Activated naive CD8-positive, alpha-beta T cell treated with anti-CD3 and anti-CD28 coated beads for 36 hours (primary cell): ENCODE results near the gene CTSC. TPM values are rescaled to one million over a fixed set of nuclear protein-coding genes. Genes with fewer than 3 reads are reported as not detected.
"Not testable (repeated sequence)": the region's sequence is repeated elsewhere in the genome, so short reads cannot be mapped to it uniquely, and the experiment has no call there.

Experiments used
- DNase-seq: peaks from one replicate; pipeline ENCODE4 v3.0.0; 2021
- H3K27ac Mint-ChIP-seq: one replicate; pipeline ENCODE4 v1.8.0; 2022; ENCODE audit warnings: mild to moderate bottlenecking, moderate library complexity, mixed read lengths
- H3K27me3 Mint-ChIP-seq: one replicate; pipeline ENCODE4 v1.8.0; 2022; ENCODE audit warnings: mild to moderate bottlenecking, mixed read lengths
- H3K36me3 Mint-ChIP-seq: one replicate; pipeline ENCODE4 v1.8.0; 2021; ENCODE audit warnings: mild to moderate bottlenecking, mixed read lengths
- H3K4me1 Mint-ChIP-seq: one replicate; pipeline ENCODE4 v1.8.0; 2021; ENCODE audit warnings: mixed read lengths
- H3K4me3 Mint-ChIP-seq: one replicate; pipeline ENCODE4 v1.8.0; 2022; ENCODE audit warnings: mild to moderate bottlenecking, moderate library complexity, mixed read lengths
- H3K9me3 Mint-ChIP-seq: one replicate; pipeline ENCODE4 v1.8.0; 2022; ENCODE audit warnings: mixed read lengths
- total RNA-seq, 2 experiments: library from RNA; stranded (reverse); gene quantifications; one replicate each; pipeline ENCODE4 v1.2.3, GENCODE V29; 2021

Gene CTSC
- total RNA-seq, 2 experiments from 2014 or later: 77.6 to 80.9 TPM

DNA sequence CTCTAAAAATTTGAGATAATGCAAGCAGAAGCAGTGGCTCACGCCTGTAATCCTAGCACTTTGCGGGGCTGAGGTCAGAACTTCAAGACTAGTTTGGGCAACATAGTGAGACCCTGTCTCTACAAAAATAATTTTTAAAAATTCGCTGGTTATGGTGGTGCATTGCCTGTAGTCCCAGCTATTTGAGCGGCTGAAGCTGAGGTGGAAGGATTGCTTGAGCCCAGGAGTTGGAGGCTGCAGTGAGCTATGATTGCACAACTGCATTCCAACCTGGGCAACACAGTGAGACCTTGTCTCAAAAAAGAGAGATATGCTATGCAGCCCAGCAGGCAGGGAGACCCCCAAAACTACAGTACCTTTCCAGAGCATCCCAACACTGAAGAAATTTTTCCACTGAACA is 2.3 kb downstream of the CTSC start:
- H3K27ac Mint-ChIP-seq: peak overlapping the region; percentile 1
- H3K4me1 Mint-ChIP-seq: peaks cover 40% of the 10 kb centered on the region
- no peak for DNase-seq
- H3K4me3 Mint-ChIP-seq: peak overlapping the region; percentile 83
- no peaks in the 10 kb centered on the region for H3K27me3 Mint-ChIP-seq
- peaks cover 49% of the 10 kb centered on the region for H3K36me3 Mint-ChIP-seq
- peaks cover 3% of the 10 kb centered on the region for H3K9me3 Mint-ChIP-seq

DNA sequence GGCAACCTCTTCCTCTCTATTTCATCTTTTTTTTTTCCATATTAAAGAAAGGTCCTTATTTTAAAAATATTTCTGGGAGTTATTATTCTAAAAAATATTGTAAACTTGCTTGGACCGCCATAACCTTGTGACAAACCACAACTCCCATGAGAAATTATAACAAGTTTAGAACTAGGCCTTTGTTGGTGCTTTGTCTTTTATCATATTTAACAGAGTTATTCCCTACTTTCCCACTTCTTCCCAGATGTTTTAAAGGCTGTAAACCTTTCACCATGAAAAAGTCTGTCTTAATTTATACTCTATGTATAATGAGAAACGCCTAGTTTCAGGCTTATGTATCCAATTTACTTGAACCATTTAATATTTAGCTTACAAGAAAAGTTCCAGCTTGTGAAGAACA is 3.7 kb downstream of the CTSC start:
- Mint-ChIP-seq H3K4me1 (peaks cover 42% of the 10 kb centered on the region), H3K9me3 (no peaks in the 10 kb centered on the region), H3K27me3 (no peaks in the 10 kb centered on the region), H3K27ac (peak overlapping the region; percentile 54), H3K36me3 (peaks cover 56% of the 10 kb centered on the region), H3K4me3 (no peak overlapping the region)
- DNase-seq: no peak

DNA sequence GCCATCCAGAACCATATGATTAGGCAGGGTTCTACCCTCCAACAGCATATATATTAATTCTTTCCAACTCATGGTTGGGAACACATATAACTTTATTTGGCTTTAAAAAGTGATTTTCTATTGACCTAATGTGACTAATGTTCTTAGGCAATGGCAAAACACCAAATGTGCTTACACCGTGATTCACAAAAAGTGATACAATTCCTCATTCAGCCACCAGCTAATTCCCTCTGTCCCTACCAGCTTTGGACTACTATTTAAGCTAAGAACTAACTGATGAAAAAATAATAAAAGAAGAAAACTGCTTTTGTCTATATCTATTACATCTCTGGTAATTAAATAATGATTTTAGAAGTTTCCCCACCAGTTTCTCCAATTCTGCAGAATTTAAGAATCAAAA is 4.7 kb downstream of the CTSC start:
- H3K9me3 Mint-ChIP-seq: no peaks in the 10 kb centered on the region
- H3K36me3 Mint-ChIP-seq: peaks cover 64% of the 10 kb centered on the region
- no peaks in the 10 kb centered on the region for H3K27me3 Mint-ChIP-seq
- H3K27ac Mint-ChIP-seq: no peak overlapping the region
- DNase-seq: no peak
- H3K4me3 Mint-ChIP-seq: no peak overlapping the region
- H3K4me1 Mint-ChIP-seq: peaks cover 44% of the 10 kb centered on the region

DNA sequence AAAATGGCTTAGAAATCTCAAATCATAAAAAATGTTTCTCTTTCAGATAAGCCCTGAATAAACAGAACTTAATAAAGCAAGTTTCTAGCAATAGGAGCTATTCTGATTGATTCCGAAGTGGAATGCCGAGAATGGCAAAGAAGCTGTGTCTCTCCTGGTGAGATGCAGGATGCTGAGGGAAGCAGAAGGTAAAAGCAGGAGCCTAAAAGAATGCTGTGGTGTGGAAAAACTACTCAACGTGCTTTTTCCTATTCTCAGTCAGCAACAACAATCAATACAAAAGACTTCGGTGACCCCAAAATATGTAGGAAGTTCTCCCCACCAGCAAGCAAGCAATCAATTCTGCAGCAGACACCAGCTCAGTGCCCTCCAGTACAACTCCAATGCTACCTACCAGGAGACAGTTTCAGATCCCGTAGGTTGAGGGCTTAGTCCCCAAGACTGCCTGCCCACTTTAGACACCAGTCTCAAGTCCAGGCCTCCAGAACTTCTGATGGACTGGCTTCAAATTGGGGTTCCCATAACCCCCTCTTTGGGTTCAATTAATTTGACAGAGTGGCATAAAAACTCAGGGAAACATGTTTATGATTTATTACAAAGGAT is 6.6 kb downstream of the CTSC start:
- Mint-ChIP-seq H3K9me3 (no peaks in the 10 kb centered on the region), H3K4me3 (no peak overlapping the region), H3K27ac (no peak overlapping the region), H3K36me3 (peaks cover 71% of the 10 kb centered on the region), H3K27me3 (no peaks in the 10 kb centered on the region), H3K4me1 (peaks cover 59% of the 10 kb centered on the region)
- DNase-seq: no peak

DNA sequence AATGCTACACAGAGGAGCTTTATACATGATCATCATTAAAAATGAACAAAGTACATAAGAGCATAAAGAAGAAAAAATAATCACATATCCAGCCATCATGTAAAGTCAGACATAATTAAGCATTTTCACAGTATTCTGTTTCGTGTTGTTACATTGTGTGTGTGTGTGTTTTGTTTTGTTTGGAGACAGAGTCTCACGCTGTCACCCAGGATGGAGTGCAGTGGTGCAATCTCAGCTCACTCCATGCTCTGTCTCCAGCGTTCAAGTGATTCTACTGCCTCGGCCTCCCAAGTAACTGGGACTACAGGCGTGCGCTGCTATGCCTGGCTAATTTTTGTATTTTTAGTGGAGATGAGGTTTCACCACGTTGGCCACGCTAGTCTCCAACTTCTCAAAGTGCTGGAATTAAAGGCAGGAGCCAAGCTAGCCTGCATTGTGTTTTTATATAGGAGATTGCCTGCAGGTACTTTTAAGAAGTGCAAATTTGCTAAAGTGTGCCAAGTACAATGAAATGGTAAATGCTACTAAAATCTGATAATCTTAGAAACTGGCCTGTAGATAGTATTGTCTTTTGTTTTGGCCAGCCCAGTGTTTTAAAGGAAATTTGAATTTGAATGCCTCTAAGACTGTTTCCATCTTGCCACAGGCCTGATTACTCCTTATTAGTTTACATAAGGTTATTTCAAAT is 7.8 kb downstream of the CTSC start:
- H3K27me3 Mint-ChIP-seq: no peaks in the 10 kb centered on the region
- DNase-seq: no peak
- no peaks in the 10 kb centered on the region for H3K9me3 Mint-ChIP-seq
- H3K36me3 Mint-ChIP-seq: peaks cover 70% of the 10 kb centered on the region
- H3K27ac Mint-ChIP-seq: no peak overlapping the region
- H3K4me1 Mint-ChIP-seq: peaks cover 56% of the 10 kb centered on the region
- H3K4me3 Mint-ChIP-seq: no peak overlapping the region

DNA sequence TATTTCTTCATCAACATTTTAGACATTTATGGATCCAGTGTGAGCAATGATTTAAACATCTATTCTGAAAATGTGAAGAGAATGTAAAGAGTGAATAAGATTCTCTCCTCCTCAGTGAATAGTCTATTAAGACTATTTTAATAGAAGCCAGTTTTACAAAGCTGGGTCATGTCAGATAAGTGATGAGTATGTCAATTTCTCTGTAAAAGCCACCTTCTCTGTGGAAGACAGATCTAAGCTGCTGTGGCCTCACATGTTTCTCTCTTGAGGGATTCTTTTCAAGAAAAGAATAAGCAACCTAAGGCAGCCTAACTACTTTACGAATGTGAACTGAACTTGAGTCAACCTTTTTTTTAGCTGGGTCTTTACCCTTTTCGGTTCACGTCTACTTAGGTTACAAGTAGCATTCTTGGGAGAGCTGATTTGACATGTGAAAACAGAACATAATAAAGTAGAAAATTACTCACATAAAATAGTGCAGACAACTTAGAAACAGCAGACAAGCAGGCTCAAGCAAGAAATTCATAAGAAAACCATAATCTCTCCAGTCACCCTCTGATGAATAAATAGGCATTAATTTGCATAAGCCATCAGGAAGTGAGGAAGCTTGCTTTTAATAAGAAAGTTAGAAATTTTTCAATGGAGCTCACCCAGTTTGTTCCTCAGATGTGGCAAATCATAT is 9.9 kb downstream of the CTSC start:
- H3K4me1 Mint-ChIP-seq: peaks cover 57% of the 10 kb centered on the region
- H3K9me3 Mint-ChIP-seq: peaks cover 7% of the 10 kb centered on the region
- H3K4me3 Mint-ChIP-seq: no peak overlapping the region
- no peak overlapping the region for H3K27ac Mint-ChIP-seq
- peaks cover 75% of the 10 kb centered on the region for H3K36me3 Mint-ChIP-seq
- no peak for DNase-seq
- no peaks in the 10 kb centered on the region for H3K27me3 Mint-ChIP-seq

DNA sequence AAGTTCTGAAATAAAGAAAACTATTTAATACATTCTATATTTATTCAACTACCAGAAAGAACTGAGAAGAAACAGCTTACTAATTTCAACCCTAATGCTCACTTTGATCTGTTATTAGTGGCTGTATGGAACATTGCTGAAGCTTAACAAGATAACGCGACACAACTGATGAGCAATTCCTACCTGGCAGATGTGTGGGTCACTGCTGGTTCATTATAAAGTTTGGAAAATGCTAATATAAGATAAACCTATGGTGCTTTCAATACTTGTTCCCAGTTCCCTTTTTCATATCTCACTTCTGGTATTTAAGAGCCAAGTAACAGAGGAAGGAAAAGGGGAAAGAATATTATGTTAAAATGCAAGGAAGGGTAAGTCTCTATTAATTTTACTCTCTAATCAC is 10.5 kb downstream of the CTSC start:
- Mint-ChIP-seq H3K36me3 (peaks cover 78% of the 10 kb centered on the region), H3K27me3 (no peaks in the 10 kb centered on the region), H3K27ac (no peak overlapping the region), H3K9me3 (peaks cover 7% of the 10 kb centered on the region), H3K4me1 (peaks cover 57% of the 10 kb centered on the region), H3K4me3 (no peak overlapping the region)
- DNase-seq: no peak

DNA sequence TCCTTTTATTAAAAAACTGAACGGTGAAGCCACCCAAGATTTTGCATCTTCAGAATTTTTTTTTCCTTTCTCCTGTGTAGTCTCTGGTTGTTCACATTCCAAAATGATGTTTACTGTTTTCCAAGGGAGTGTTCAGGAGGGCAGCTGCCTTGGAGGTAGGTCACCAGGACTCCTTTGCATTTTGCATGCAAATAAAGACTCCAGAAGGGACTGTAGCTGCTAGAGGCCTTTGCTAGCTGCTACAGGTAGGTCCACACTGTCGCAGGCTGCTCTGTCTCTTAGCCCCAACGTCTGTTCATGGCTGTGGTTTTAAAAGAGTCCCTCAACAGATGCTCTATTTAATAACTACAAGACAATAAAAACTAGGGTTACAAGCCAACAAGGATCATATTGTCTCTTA is 11.4 kb downstream of the CTSC start:
- H3K27ac Mint-ChIP-seq: no peak overlapping the region
- peaks cover 53% of the 10 kb centered on the region for H3K4me1 Mint-ChIP-seq
- peaks cover 7% of the 10 kb centered on the region for H3K9me3 Mint-ChIP-seq
- peaks cover 80% of the 10 kb centered on the region for H3K36me3 Mint-ChIP-seq
- DNase-seq: no peak
- no peak overlapping the region for H3K4me3 Mint-ChIP-seq
- H3K27me3 Mint-ChIP-seq: no peaks in the 10 kb centered on the region

DNA sequence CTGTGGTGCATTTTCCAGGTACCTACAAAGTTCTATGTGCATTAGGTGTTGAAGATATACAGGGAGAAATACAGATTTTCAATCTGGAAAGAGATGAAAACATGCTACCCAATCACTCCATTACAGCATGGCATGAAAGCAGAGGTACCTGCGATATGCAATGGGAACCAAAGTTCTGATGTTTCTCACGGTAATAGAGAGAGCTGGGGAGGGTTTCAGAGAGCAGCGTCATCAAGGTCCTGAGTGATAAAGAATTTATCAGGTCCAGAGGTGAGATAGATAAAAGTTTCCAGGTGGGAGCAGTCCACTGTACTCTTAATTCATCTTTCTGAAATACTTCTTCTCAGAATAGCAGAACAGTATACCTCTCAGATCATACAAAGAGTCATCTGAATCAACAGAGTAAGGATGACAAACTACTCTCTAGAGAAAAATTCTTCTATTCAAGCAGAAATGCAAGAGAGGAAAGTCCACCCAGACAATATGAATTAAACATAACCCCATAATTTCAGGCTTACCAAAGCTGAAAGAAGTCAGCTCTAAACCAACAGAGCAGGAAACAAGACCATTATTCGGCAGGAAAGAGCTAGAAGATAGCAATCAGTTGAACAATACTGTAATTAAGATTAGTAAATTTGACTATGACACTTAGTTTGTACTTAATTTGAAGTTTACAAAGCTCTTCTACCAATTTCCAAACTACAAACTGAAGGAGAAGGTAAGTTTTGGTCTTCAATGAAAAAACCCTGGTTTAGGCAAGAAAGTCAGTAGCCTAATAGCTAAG is 12.8 kb downstream of the CTSC start:
- peaks cover 47% of the 10 kb centered on the region for H3K4me1 Mint-ChIP-seq
- peaks cover 7% of the 10 kb centered on the region for H3K9me3 Mint-ChIP-seq
- no peak overlapping the region for H3K4me3 Mint-ChIP-seq
- peaks cover 73% of the 10 kb centered on the region for H3K36me3 Mint-ChIP-seq
- H3K27ac Mint-ChIP-seq: no peak overlapping the region
- no peak for DNase-seq
- no peaks in the 10 kb centered on the region for H3K27me3 Mint-ChIP-seq

DNA sequence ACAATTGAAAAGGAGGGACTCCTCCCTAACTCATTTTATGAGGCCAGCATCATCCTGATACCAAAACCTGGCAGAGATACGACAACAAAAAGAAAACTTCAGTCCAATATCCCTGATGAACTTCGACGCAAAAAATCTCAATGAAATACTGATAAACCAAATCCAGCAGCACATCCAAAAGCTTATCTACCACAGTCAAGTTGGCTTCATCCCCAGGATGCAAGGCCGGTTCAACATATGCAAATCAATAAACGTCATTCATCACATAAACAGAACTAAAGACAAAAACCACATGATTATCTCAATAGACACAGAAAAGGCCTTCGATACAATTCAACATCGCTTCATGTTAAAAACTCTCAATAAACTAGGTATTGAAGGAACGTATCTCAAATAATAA is 14.7 kb downstream of the CTSC start:
- DNase-seq, H3K27ac Mint-ChIP-seq, H3K9me3 Mint-ChIP-seq, H3K27me3 Mint-ChIP-seq, H3K4me3 Mint-ChIP-seq: not testable (repeated sequence)
- peaks cover 35% of the 10 kb centered on the region for H3K4me1 Mint-ChIP-seq
- peaks cover 58% of the 10 kb centered on the region for H3K36me3 Mint-ChIP-seq

DNA sequence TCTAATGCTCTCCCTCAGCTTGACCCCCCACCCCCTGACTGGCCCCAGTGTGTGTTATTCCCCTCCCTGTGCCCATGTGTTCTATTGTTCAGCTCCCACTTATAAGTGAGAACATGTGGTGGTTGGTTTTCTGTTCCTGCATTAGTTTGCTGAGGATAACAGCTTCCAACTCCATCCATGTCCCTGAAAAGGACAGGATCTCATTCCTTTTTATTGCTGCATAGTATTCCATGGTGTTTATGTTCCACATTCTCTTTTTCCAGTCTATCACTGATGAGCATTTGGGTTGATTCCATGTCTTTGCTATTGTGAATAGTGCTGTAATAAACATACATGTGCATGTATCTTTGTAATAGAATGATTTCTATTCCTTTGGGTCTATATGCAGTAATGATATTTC is 16.1 kb downstream of the CTSC start:
- H3K27ac Mint-ChIP-seq, DNase-seq, H3K4me3 Mint-ChIP-seq, H3K27me3 Mint-ChIP-seq, H3K9me3 Mint-ChIP-seq: not testable (repeated sequence)
- H3K36me3 Mint-ChIP-seq: peaks cover 54% of the 10 kb centered on the region
- H3K4me1 Mint-ChIP-seq: peaks cover 22% of the 10 kb centered on the region

DNA sequence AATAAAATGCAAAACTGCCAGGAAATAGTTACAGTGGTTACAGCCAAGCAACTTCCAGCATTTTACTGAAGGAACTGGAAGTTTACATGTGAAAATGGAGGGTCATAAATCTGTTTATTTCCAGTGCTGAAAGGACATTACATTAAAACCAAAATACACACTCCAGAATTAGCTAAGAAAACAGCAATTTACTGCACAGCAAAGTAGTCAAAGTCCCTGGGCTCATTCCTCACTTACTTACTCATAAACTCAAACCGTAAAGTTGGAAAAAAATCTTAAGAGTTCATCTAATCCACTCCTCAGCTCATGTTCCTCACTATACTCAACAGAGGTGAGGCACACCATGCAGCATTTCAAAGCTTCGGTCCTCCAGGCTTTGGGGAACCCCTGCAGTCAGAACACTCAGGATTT is 17.4 kb downstream of the CTSC start:
- DNase-seq: no peak
- no peak overlapping the region for H3K27ac Mint-ChIP-seq
- peaks cover 48% of the 10 kb centered on the region for H3K36me3 Mint-ChIP-seq
- H3K27me3 Mint-ChIP-seq: no peaks in the 10 kb centered on the region
- peaks cover 14% of the 10 kb centered on the region for H3K4me1 Mint-ChIP-seq
- H3K9me3 Mint-ChIP-seq: peaks cover 7% of the 10 kb centered on the region
- no peak overlapping the region for H3K4me3 Mint-ChIP-seq

DNA sequence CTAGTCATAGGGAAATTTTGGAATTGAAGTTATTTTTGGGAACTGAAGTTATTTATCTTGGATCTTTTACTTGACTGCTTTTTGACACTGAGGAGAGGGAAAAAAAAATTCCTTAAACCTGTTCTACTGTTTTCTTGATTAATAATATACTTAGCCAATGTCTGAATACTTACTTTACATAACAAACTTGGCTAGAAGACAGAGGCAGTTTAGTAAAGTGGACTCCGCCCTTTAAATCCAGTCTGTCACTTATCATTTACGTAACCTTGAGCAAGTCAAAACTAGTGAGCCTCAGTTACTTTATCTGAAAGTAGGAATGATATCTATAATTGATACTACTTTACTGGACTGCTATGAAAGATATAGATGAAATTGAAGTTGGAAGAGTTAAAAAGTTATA is 19.5 kb downstream of the CTSC start:
- H3K36me3 Mint-ChIP-seq: peaks cover 41% of the 10 kb centered on the region
- peaks cover 3% of the 10 kb centered on the region for H3K4me1 Mint-ChIP-seq
- H3K4me3 Mint-ChIP-seq: no peak overlapping the region
- DNase-seq: no peak
- no peaks in the 10 kb centered on the region for H3K27me3 Mint-ChIP-seq
- no peaks in the 10 kb centered on the region for H3K9me3 Mint-ChIP-seq
- no peak overlapping the region for H3K27ac Mint-ChIP-seq

DNA sequence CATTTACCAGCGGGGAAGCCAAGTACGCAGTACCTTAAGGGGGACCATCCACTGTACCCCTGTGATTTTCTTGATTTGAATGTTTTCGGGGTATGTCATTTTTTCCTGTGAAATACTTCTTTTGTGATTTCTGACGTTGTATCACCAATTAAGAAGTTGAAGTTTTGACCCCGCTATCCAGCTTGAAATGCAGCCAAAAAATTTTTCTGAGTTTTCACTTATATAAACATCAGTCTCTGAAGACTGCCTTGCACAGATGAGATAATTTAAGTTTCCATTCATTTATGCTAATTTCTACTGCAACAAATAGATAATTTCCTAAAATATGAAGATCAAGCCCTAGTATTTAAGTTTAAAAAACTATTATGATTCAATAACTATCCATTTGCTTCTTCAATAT is 20.0 kb downstream of the CTSC start:
- no peak overlapping the region for H3K4me3 Mint-ChIP-seq
- no peak for DNase-seq
- H3K9me3 Mint-ChIP-seq: no peaks in the 10 kb centered on the region
- peaks cover 39% of the 10 kb centered on the region for H3K36me3 Mint-ChIP-seq
- H3K4me1 Mint-ChIP-seq: peaks cover 3% of the 10 kb centered on the region
- H3K27me3 Mint-ChIP-seq: no peaks in the 10 kb centered on the region
- H3K27ac Mint-ChIP-seq: no peak overlapping the region

DNA sequence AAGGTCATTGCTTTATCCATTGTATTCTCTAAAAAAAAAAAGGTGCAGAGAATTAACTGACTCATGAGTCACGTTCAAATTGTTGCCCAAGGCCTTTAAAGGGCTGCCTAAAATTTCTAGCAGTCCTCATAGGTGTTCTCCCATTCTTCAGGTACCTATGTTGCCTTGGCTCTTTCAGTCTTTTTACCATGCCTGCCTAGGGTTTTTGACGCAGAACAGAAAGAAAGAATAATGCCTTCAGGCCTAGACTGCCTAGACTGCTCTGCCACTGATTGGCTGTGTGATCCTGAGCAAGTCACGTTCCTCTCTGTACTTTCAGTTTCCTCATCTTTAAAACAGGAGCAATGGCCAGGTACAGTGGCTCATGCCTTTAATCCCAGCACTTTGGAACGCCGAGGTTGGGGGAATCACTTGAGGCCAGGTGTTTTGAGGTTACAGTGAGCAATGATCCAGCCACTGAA is 21.5 kb downstream of the CTSC start:
- no peak for DNase-seq
- Mint-ChIP-seq H3K9me3 (no peaks in the 10 kb centered on the region), H3K27ac (no peak overlapping the region), H3K27me3 (no peaks in the 10 kb centered on the region), H3K36me3 (peaks cover 33% of the 10 kb centered on the region), H3K4me3 (no peak overlapping the region), H3K4me1 (peaks cover 3% of the 10 kb centered on the region)
